CD4-positive, alpha-beta memory T cell (primary cell): ENCODE results near the gene MAP3K21. TPM values are rescaled to one million over a fixed set of nuclear protein-coding genes. Genes with fewer than 3 reads are reported as not detected.

Experiments used
- CTCF ChIA-PET: fragments of 350-600 bp; sonication (Branson Sonifier 250); formaldehyde crosslinking; loops from one replicate; lab custom pipeline; 2021; ENCODE audit warnings: inconsistent platforms; ENCODE audit not compliant: partially characterized antibody; lab: Charles Lee
- POLR2A ChIA-PET: fragments of 350-600 bp; sonication (Branson Sonifier 250); formaldehyde crosslinking; loops from one replicate; lab custom pipeline; 2021; ENCODE audit not compliant: partially characterized antibody; lab: Charles Lee
- DNase-seq, 5 donors: peaks; one replicate each; pipeline versions ENCODE4 v3.0.0 to v3.0.0-alpha.2; 2020 to 2022; ENCODE audit warnings: mixed read lengths in 1 of 5
- H3K27ac ChIP-seq: one replicate; pipeline ENCODE4 v1.7.0; 2013; ENCODE audit warnings: low read depth, low read length
- H3K27me3 ChIP-seq: 2 replicates; pipeline ENCODE4 v1.7.0; 2013; ENCODE audit warnings: mild to moderate bottlenecking, low read length, moderate library complexity; ENCODE audit not compliant: insufficient read depth
- H3K36me3 ChIP-seq: 2 replicates; pipeline ENCODE4 v1.7.0; 2013; ENCODE audit warnings: mild to moderate bottlenecking, low read length, moderate library complexity; ENCODE audit not compliant: insufficient read depth
- H3K4me1 ChIP-seq: 2 replicates; pipeline ENCODE4 v1.7.0; 2013; ENCODE audit warnings: mild to moderate bottlenecking, low read length, moderate library complexity; ENCODE audit not compliant: insufficient read depth
- H3K4me3 ChIP-seq, 2 donors: one replicate each; pipeline ENCODE4 v1.7.0; 2013; ENCODE audit warnings: low read length in 2 of 2, mild to moderate bottlenecking in 1 of 2
- H3K9me3 ChIP-seq, 2 donors: one replicate each; pipeline ENCODE4 v1.7.0; 2013; ENCODE audit warnings: low read length in 2 of 2, control low read depth in 1 of 2; ENCODE audit not compliant: control insufficient read depth in 1 of 2
- H3K27ac Mint-ChIP-seq, 7 donors: one replicate each; pipeline ENCODE4 v1.8.0; 2020 to 2021; ENCODE audit warnings: mixed read lengths in 7 of 7, mild to moderate bottlenecking in 6 of 7, inconsistent platforms in 3 of 7, moderate library complexity in 3 of 7
- H3K27me3 Mint-ChIP-seq, 2 donors: one replicate each; pipeline ENCODE4 v1.8.0; 2020 to 2021; ENCODE audit warnings: mixed read lengths in 2 of 2
- H3K36me3 Mint-ChIP-seq, 2 donors: one replicate each; pipeline ENCODE4 v1.8.0; 2020 to 2021; ENCODE audit warnings: mixed read lengths in 2 of 2, inconsistent platforms in 1 of 2, mild to moderate bottlenecking in 1 of 2
- H3K4me1 Mint-ChIP-seq, 4 donors: one replicate each; pipeline ENCODE4 v1.8.0; 2020 to 2021; ENCODE audit warnings: mixed read lengths in 4 of 4, mild to moderate bottlenecking in 1 of 4
- H3K4me3 Mint-ChIP-seq, 8 donors: one replicate each; pipeline ENCODE4 v1.8.0; 2020 to 2021; ENCODE audit warnings: mixed read lengths in 8 of 8, mild to moderate bottlenecking in 7 of 8, moderate library complexity in 6 of 8, inconsistent platforms in 3 of 8
- H3K9me3 Mint-ChIP-seq, 8 donors: one replicate each; pipeline ENCODE4 v1.8.0; 2020 to 2021; ENCODE audit warnings: mixed read lengths in 8 of 8, mild to moderate bottlenecking in 5 of 8, inconsistent platforms in 3 of 8, moderate library complexity in 1 of 8
- intact Hi-C: fragments of 100-400 bp; cut with micrococcal nuclease; formaldehyde crosslinking; loops from one replicate; pipeline ENCODE4 v1.15.1; 2023
- polyA plus RNA-seq, 2 donors: library from polyadenylated mRNA; unstranded; fragments of 300-500 nt; fragmentation: Illumina TruSeq; gene quantifications; one replicate each; pipeline ENCODE4 v1.2.3, GENCODE V29; 2021
- total RNA-seq, 2 experiments: library from RNA; stranded (reverse); gene quantifications; one replicate each; pipeline ENCODE4 v1.2.3, GENCODE V29; 2021

MAP3K21 gene
- total and polyA plus RNA-seq, 4 experiments from 2014 or later, result 0.69 to 3.0 (median 2.8) TPM; not detected in 1

GRCh38 chr1:233412812-233413211 is 85.3 kb downstream of the MAP3K21 start:
- Histone ChIP-seq H3K4me3 (no peak overlapping the region), H3K9me3 (no peaks in the 10 kb centered on the region), H3K4me1 (no peaks in the 10 kb centered on the region), H3K27me3 (peaks cover 5% of the 10 kb centered on the region), H3K36me3 (no peaks in the 10 kb centered on the region), H3K27ac (no peak overlapping the region)
- intact Hi-C loops, result no loop called here
- Mint-ChIP-seq H3K36me3 (no peaks in the 10 kb centered on the region), H3K27ac (no peak overlapping the region), H3K4me1 (peaks cover 0 to 5% (median 1%) of the 10 kb centered on the region in 4 donors), H3K9me3 (peaks cover 0 to 19% (median 7%) of the 10 kb centered on the region in 8 donors), H3K27me3 (peaks cover 0 to 1% of the 10 kb centered on the region in 2 donors), H3K4me3 (no peak overlapping the region)
- ChIA-PET CTCF (no interaction called here), POLR2A (no interaction called here)
- no peak for DNase-seq

DNA sequence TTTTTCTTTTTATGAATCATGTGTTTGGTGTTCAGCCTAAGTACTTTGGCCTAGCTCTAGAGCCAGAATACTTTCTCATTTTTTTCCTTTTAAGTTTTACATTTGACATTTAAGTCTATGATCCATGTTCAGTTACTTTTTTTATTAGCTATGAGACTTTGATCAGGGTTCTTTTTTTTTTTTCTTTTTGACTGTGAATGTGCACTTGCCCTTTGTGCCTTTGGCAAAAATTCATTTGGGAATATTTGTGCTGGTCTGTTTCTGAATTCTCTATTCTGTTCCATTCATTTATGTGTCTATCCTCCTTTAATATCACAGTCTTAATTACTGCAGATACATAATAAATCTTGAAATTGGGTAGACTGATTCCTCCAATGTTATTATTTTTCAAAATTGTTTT is 93.8 kb downstream of the MAP3K21 start:
- Histone ChIP-seq H3K4me1 (no peaks in the 10 kb centered on the region), H3K27me3 (no peaks in the 10 kb centered on the region), H3K27ac (no peak overlapping the region), H3K36me3 (no peaks in the 10 kb centered on the region), H3K4me3 (no peak overlapping the region), H3K9me3 (no peaks in the 10 kb centered on the region)
- ChIA-PET CTCF (no interaction called here), POLR2A (no interaction called here)
- Mint-ChIP-seq H3K9me3 (peaks cover 0 to 3% (median 0%) of the 10 kb centered on the region in 8 donors), H3K4me3 (no peak overlapping the region), H3K4me1 (peaks cover 0 to 4% (median 0%) of the 10 kb centered on the region in 4 donors), H3K27me3 (peaks cover 7 to 11% of the 10 kb centered on the region in 2 donors), H3K27ac (no peak overlapping the region), H3K36me3 (no peaks in the 10 kb centered on the region)
- intact Hi-C loops, result no loop called here
- DNase-seq, result no peak

DNA sequence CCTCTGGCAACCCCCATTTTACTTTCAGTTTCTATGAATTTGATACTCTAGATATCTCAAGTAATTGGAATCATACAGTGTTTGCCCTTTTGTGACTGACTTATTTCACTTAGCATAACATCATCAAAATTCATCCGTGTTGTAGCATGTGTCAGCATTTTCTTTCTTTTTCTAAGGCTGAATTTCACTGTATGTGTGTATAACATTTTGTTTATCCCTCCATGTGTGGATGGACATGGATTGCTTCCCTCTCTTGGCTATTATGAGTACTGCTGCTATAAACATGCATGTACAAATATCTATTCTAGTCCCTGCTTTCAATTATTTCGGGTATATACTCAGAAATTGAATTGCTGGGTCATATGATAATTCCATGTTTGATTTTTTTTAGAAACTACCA is 97.3 kb downstream of the MAP3K21 start:
- DNase-seq, result no peak
- no peak overlapping the region for H3K27ac Mint-ChIP-seq
- ChIA-PET CTCF (no interaction called here), POLR2A (no interaction called here)
- peaks cover 13 to 21% of the 10 kb centered on the region in 2 donors for H3K27me3 Mint-ChIP-seq
- intact Hi-C loops, result no loop called here
- H3K27ac ChIP-seq, result no peak overlapping the region
- H3K4me1 Mint-ChIP-seq, result peaks cover 0 to 4% (median 0%) of the 10 kb centered on the region in 4 donors
- H3K4me1 ChIP-seq, result no peaks in the 10 kb centered on the region
- no peaks in the 10 kb centered on the region for H3K36me3 Mint-ChIP-seq
- no peaks in the 10 kb centered on the region for H3K27me3 ChIP-seq
- H3K9me3 ChIP-seq, result no peaks in the 10 kb centered on the region
- H3K4me3 Mint-ChIP-seq, result no peak overlapping the region
- H3K36me3 ChIP-seq, result no peaks in the 10 kb centered on the region
- H3K9me3 Mint-ChIP-seq, result peaks cover 0 to 3% (median 0%) of the 10 kb centered on the region in 8 donors
- H3K4me3 ChIP-seq, result no peak overlapping the region

GRCh38 chr1:233427907-233428306 is 100.4 kb downstream of the MAP3K21 start:
- H3K27me3 ChIP-seq, result no peaks in the 10 kb centered on the region
- no peaks in the 10 kb centered on the region for H3K9me3 ChIP-seq
- intact Hi-C loops, result no loop called here
- H3K9me3 Mint-ChIP-seq, result peaks cover 0 to 7% (median 0%) of the 10 kb centered on the region in 8 donors
- ChIA-PET POLR2A (no interaction called here), CTCF (no interaction called here)
- no peaks in the 10 kb centered on the region for H3K36me3 ChIP-seq
- no peak overlapping the region for H3K4me3 Mint-ChIP-seq
- no peak overlapping the region for H3K27ac Mint-ChIP-seq
- H3K27ac ChIP-seq, result no peak overlapping the region
- no peaks in the 10 kb centered on the region for H3K4me1 ChIP-seq
- peaks cover 0 to 4% (median 0%) of the 10 kb centered on the region in 4 donors for H3K4me1 Mint-ChIP-seq
- no peaks in the 10 kb centered on the region for H3K36me3 Mint-ChIP-seq
- H3K27me3 Mint-ChIP-seq, result peaks cover 17 to 27% of the 10 kb centered on the region in 2 donors
- H3K4me3 ChIP-seq, result no peak overlapping the region
- no peak for DNase-seq

DNA sequence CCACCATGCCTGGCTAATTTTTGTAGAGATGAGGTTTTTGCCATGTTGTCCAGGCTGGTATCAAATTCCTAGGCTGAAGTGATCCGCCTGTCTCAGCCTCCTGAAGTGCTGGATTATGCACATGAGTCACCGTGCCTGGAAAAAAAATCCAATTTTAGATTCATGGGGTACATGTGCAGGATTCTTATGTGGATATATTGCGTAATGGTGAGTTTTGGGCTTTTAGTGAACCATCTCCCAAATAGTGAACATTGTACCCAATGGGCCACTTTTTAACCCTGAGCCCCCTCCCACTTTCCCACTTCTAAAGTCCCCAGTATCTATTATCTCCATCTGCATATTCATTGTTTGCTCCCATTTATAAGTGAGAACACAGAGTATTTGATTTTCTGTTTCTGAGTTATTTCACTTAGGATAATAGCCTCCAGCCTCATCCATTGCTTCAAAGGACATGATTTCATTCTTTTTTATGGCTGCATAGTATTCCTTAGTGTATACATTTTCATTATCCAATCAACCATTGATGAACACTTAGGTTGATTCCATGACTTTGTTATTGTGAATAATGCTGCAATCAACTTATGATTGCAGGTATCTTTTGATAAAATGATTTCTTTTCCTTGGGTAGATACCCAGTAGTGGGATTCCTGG is 104.4 kb downstream of the MAP3K21 start:
- no peak overlapping the region for H3K4me3 ChIP-seq
- H3K4me3 Mint-ChIP-seq, result no peak overlapping the region
- H3K4me1 ChIP-seq, result no peaks in the 10 kb centered on the region
- peaks cover 0 to 7% (median 2%) of the 10 kb centered on the region in 8 donors for H3K9me3 Mint-ChIP-seq
- H3K9me3 ChIP-seq, result no peaks in the 10 kb centered on the region
- no peak overlapping the region for H3K27ac ChIP-seq
- no peak overlapping the region for H3K27ac Mint-ChIP-seq
- H3K27me3 ChIP-seq, result no peaks in the 10 kb centered on the region
- H3K36me3 Mint-ChIP-seq, result no peaks in the 10 kb centered on the region
- H3K4me1 Mint-ChIP-seq, result no peaks in the 10 kb centered on the region
- ChIA-PET POLR2A (no interaction called here), CTCF (interaction anchor here (2.1 kb wide), 1 partner anchor 9 kb away, joined by 5 read pairs; no protein-coding TSS in a partner anchor)
- no peaks in the 10 kb centered on the region for H3K36me3 ChIP-seq
- peaks cover 21% of the 10 kb centered on the region in 2 donors for H3K27me3 Mint-ChIP-seq
- intact Hi-C loops, result no loop called here
- DNase-seq, result no peak

DNA sequence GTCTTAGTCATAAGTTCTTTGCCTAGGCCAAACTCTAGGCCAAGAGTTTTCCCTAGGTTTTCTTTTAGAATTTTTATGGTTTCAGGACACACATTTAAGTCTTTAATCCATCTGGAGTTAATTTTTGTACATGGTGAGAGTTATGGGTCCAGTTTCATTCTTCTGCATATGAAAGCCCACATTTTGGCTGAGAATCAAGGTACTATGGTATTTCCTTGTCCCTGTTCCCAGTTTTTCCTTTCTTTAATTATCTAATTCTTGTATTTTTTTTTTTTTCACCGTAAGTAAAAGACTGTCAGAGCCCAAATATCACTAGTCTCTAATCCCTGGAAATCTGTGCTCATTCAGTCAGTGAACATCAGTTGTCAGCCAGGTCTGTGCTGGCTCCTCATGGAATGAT is 105.4 kb downstream of the MAP3K21 start:
- Mint-ChIP-seq H3K27me3 (peaks cover 15 to 22% of the 10 kb centered on the region in 2 donors), H3K36me3 (no peaks in the 10 kb centered on the region), H3K9me3 (peaks cover 0 to 7% (median 2%) of the 10 kb centered on the region in 8 donors), H3K4me3 (no peak overlapping the region), H3K27ac (no peak overlapping the region), H3K4me1 (no peaks in the 10 kb centered on the region)
- no peaks in the 10 kb centered on the region for H3K36me3 ChIP-seq
- H3K4me3 ChIP-seq, result no peak overlapping the region
- DNase-seq, result no peak
- H3K27ac ChIP-seq, result no peak overlapping the region
- intact Hi-C loops, result no loop called here
- H3K4me1 ChIP-seq, result no peaks in the 10 kb centered on the region
- H3K27me3 ChIP-seq, result no peaks in the 10 kb centered on the region
- ChIA-PET POLR2A (no interaction called here), CTCF (no interaction called here)
- no peaks in the 10 kb centered on the region for H3K9me3 ChIP-seq

DNA sequence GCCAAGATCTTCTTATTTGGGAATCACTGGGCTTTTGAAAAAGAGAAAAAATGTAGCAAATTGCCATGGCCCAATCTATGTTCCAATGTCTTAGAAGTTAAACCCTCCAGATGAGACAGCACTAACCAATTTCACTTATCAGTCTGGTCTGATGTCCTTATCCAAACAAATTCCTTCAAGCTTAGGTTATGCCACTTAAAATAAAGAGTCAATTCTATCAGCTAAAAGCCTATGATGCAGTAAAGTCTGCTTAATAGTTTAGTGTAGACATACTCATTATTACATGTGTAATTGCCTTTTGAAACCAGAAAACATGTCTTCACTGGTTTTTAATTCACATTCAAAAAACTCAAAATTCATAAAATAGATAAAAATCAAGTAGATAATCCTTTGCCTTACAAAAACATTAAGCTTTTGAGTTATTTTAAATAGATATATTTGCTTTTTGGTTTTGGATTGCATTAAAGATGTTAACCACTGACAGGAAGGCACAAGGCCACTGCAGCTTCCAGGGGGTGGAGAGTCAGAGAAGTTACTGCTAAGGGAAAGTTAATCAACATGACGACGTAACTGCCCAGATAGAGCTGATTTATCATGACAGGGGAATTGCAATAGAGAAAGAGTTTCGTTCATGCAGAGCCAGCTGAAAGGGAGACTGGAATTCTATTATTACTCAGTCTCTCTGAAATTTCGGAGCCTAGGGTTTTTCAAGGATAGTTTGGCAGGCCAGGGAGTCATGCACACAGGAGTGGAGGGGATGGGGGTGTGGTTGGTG is 106.1 kb downstream of the MAP3K21 start:
- Mint-ChIP-seq H3K4me3 (no peak overlapping the region), H3K27ac (no peak overlapping the region), H3K36me3 (no peaks in the 10 kb centered on the region), H3K27me3 (peaks cover 14 to 20% of the 10 kb centered on the region in 2 donors), H3K9me3 (peaks cover 0 to 7% (median 2%) of the 10 kb centered on the region in 8 donors), H3K4me1 (no peaks in the 10 kb centered on the region)
- DNase-seq, result no peak
- no peaks in the 10 kb centered on the region for H3K9me3 ChIP-seq
- H3K4me3 ChIP-seq, result no peak overlapping the region
- H3K4me1 ChIP-seq, result no peaks in the 10 kb centered on the region
- no peak overlapping the region for H3K27ac ChIP-seq
- H3K27me3 ChIP-seq, result no peaks in the 10 kb centered on the region
- no peaks in the 10 kb centered on the region for H3K36me3 ChIP-seq
- CTCF ChIA-PET, result interaction anchor here (0.6 kb wide), 1 partner anchor 23 kb away, joined by 4 read pairs; no protein-coding TSS in a partner anchor
- POLR2A ChIA-PET, result no interaction called here
- intact Hi-C loops, result no loop called here
